Tracheal epithelial cell (primary cell): Measurements from ENCODE around the gene CHST5. TPM values are rescaled to one million over a fixed set of nuclear protein-coding genes. Genes with fewer than 3 reads are reported as not detected.

Experiments used
- total RNA-seq: library from RNA; depleted of rRNA; stranded (reverse); fragments of >200 nt; gene quantifications from 2 replicates; pipeline ENCODE4 v1.2.1, GENCODE V29; 2014

CHST5 gene
- total RNA-seq = not detected in 2 replicates

GRCh38 chr16:75535901-75536300, at the start of gene CHST5:
CHST5 (minus strand) TSS chr16:75536108; CDS start chr16:75530384, 5,724 bp downstream.

GRCh38 chr16:75566040-75566757, 30.3 kb upstream of the CHST5 start, which contains the start of gene GABARAPL2:
GABARAPL2 (plus strand) TSS chr16:75566379; CDS start chr16:75566487, 108 bp downstream.

GRCh38 chr16:75555707-75556430, 20.0 kb upstream of the CHST5 start, which contains the start of gene TMEM231:
TMEM231 (minus strand) TSS chr16:75556252; CDS start chr16:75556209, 43 bp downstream.

GRCh38 chr16:75495076-75495674, 40.7 kb downstream of the CHST5 start, which contains the start of gene CHST6:
CHST6 (minus strand) TSS chr16:75495441; CDS start chr16:75479828, 15,613 bp downstream.

Other genes with a start within 250 kb of the CHST5 start
- 37.6 and 40.7 TPM in 2 replicates for gene CFDP1, start 102.6 kb downstream of the CHST5 start, total RNA-seq
- gene TMEM170A, start 71.4 kb downstream of the CHST5 start, total RNA-seq = 28.1 and 31.3 TPM in 2 replicates
- gene CHST6, start 40.7 kb downstream of the CHST5 start, total RNA-seq = 0.48 and 2.1 TPM in 2 replicates
- 7.7 and 11.1 TPM in 2 replicates for gene TMEM231, start 20.1 kb upstream of the CHST5 start, total RNA-seq
- gene GABARAPL2, start 30.3 kb upstream of the CHST5 start, total RNA-seq = 20.7 and 24.9 TPM in 2 replicates
- gene ADAT1, start 87.2 kb upstream of the CHST5 start, total RNA-seq = 61.8 and 66.0 TPM in 2 replicates
- 193 and 216 TPM in 2 replicates for gene KARS1, start 111.6 kb upstream of the CHST5 start, total RNA-seq
- gene TERF2IP, start 111.7 kb upstream of the CHST5 start, total RNA-seq = 27.0 and 35.6 TPM in 2 replicates
- not detected in 2 replicates for gene CPHXL2, start 140.9 kb upstream of the CHST5 start, total RNA-seq
- gene DUXB, start 165.4 kb upstream of the CHST5 start, total RNA-seq = not detected in 2 replicates
- not detected in 2 replicates for gene CPHXL, start 190.4 kb upstream of the CHST5 start, total RNA-seq